HUES6 (cell line): Measurements from ENCODE around the gene UBE2G2.
A peak's percentile ranks its signal among the peaks of the same experiment; 100 is the strongest.

Experiments used
- H3K27ac ChIP-seq: 2 replicates; pipeline ENCODE4 v1.7.0; 2013; ENCODE audit warnings: low read depth, mild to moderate bottlenecking, low read length, inconsistent platforms
- H3K27me3 ChIP-seq: 2 replicates; pipeline ENCODE4 v1.6.1; 2013; ENCODE audit warnings: low read length; ENCODE audit not compliant: control insufficient read depth, insufficient read depth
- H3K36me3 ChIP-seq: 2 replicates; pipeline ENCODE4 v1.6.1; 2013; ENCODE audit warnings: low read length; ENCODE audit not compliant: control insufficient read depth, insufficient read depth
- H3K4me1 ChIP-seq: 2 replicates; pipeline ENCODE4 v1.6.1; 2013; ENCODE audit warnings: low read length; ENCODE audit not compliant: control insufficient read depth, insufficient read depth
- H3K4me3 ChIP-seq: 2 replicates; pipeline ENCODE4 v1.5.1; 2013; ENCODE audit warnings: low read depth, low read length
- H3K9ac ChIP-seq: one replicate; pipeline ENCODE4 v1.6.1; 2013; ENCODE audit warnings: mild to moderate bottlenecking, low read length
- H3K9me3 ChIP-seq: 2 replicates; pipeline ENCODE4 v1.6.1; 2013; ENCODE audit warnings: low read depth, low read length; ENCODE audit not compliant: control insufficient read depth, insufficient read depth

UBE2G2 gene, protein sequence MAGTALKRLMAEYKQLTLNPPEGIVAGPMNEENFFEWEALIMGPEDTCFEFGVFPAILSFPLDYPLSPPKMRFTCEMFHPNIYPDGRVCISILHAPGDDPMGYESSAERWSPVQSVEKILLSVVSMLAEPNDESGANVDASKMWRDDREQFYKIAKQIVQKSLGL

DNA sequence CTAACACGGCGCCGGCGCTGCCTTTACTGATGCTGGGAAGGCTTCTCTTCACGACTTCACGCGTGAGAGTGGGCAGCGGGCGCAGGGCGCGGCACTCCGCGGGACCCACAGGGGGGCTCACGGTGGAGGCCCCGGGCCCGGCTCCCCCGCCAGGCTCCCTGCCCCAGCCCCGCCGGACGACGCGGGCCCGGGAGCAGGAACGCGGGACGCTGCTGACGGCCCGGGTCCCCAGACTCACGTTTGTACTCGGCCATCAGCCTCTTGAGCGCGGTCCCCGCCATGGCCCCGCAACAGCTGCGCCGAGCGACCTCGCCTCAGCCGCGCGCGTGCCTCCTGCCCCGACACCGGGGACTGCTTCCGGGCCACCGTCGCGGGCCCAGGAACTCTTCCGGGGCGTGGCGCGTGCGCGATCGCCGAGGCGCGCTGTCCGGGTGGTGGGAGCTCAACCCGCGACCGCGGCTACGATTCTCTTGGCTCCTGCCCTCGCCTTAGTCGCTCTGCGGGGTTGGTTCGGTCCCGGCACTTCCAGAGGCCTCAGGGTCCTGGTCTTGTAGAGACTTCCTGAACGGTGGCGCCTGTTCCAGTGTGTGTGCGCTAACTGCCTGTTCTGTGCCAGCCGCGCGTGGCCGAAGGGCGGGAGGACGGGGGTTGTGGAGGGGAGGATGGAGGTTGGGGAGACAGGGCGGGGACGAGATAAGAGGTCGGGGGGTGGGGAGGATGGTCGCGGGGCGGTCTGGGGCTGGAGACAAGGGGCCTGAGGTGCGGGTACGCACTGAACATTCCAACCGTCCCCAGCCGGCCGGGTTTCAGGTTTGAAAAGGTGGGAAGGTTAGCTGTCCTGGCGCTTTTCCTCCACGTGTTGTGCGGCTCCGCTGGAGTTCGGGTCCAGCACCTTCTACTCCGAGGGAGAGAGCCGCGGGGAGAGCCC lies at the start of gene UBE2G2:
Gene UBE2G2, minus strand, starts transcription at position 353 of the 928 bp plus-strand sequence. Its CDS starts 72 bp downstream, at position 281.
- Histone ChIP-seq H3K27me3 (no peaks in the 10 kb centered on the region), H3K9ac (peak within 1 kb of the TSS; percentile 91), H3K36me3 (peaks cover 49% of the 10 kb centered on the region), H3K4me1 (peaks cover 12% of the 10 kb centered on the region), H3K27ac (peak within 1 kb of the TSS; percentile 86), H3K9me3 (no peaks in the 10 kb centered on the region; the same call in 1 of the 2 replicates), H3K4me3 (peak within 1 kb of the TSS; percentile 88)

DNA sequence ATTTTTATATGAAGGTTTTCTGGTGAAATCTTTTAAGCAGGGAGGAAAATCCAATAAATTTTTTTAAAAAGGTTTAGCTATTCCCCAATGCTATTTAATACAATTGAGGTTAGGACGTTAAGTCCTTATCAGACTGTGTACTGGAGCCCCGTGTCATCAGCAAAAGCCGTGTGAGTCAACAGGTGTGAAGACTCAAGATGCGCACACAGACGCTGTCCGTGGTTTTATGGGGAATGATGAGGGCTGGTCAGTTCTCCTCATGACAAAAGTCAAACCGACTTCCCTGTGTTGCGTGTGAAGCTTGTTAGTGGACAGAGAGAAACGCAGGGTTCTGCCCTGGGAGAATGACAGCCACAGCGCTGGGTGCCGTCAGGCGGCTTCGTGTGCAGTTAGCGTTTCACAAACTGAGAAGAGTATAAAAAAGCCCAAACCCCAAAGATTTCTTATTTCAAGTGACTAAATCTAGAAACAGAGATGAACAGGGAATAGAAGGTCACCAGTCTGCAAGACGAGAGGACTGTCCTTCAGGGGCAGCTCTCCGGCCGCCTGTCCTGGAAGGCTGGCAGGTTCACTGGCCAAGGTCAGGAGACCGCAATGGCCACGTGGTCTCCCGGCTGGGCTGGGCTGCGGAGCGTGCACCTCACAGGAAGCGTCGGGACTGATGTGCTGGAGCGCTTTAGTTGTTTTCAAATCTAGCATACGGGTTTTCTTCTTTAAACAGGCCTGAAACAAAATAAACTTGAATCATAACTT lies 49.5 kb upstream of the UBE2G2 start:
- Histone ChIP-seq H3K36me3 (peaks cover 72% of the 10 kb centered on the region), H3K4me3 (no peak overlapping the region), H3K27ac (no peak overlapping the region), H3K9ac (no peak overlapping the region), H3K4me1 (peaks cover 9% of the 10 kb centered on the region), H3K27me3 (no peaks in the 10 kb centered on the region), H3K9me3 (no peaks in the 10 kb centered on the region)

DNA sequence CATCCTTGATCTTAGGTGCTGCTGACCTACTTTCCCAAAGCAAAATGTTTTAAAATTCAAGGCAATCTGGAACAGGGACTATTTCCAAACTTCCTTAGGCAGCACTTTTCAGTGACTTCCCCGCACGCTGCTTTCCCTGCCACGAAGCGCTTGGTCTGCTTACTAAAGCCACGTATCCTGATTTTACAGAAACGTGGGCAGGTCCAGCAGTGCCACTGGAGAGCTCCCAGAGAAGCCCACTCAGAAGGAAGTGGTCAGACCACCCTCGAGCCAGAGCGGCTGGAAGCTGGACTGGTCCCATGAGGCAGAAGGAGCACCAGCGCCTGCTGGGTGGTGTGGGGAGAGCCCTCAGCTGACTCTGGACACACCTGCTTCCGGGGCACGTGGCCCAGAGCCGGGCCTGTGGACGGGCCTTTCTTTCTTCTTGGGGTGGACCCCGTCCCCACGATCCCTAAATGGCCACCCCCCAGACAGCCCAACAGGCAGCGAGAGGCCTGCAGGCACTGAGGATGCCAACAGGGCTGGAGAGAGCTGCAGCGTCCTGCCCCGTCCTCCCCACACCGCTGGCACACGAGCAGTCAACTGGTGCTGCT lies 48.7 kb upstream of the UBE2G2 start:
- Histone ChIP-seq H3K4me3 (no peak overlapping the region), H3K4me1 (peaks cover 12% of the 10 kb centered on the region), H3K36me3 (peaks cover 64% of the 10 kb centered on the region), H3K27ac (no peak overlapping the region), H3K9ac (no peak overlapping the region), H3K27me3 (no peaks in the 10 kb centered on the region), H3K9me3 (no peaks in the 10 kb centered on the region)

DNA sequence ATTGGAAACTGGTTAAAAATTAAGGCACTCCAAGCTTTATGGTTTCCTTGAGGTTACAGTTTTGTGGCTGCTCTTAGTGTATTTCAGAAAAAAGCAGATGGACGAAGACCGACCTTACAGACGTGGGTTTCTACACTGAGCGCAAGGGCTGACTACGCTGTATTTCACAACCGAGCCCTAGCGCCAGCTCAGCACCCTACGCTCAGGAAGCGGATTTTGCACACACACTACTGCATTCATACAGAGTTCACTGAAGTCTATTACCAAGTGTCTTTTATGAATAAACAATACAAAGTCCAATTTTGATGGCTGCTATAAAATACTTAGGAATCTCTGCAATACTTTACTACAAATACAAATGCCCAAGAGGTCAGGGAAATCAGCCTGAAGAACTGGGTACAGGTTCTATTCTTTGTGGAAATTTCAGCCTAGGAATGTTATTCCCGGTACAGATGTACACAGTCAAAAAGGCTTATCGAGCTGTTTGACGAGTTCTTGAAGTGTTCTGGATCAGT lies 48.1 kb upstream of the UBE2G2 start:
- no peaks in the 10 kb centered on the region for H3K9me3 ChIP-seq
- no peak overlapping the region for H3K4me3 ChIP-seq
- H3K9ac ChIP-seq = no peak overlapping the region
- H3K36me3 ChIP-seq = peaks cover 58% of the 10 kb centered on the region
- no peak overlapping the region for H3K27ac ChIP-seq
- H3K27me3 ChIP-seq = no peaks in the 10 kb centered on the region
- H3K4me1 ChIP-seq = peaks cover 13% of the 10 kb centered on the region

DNA sequence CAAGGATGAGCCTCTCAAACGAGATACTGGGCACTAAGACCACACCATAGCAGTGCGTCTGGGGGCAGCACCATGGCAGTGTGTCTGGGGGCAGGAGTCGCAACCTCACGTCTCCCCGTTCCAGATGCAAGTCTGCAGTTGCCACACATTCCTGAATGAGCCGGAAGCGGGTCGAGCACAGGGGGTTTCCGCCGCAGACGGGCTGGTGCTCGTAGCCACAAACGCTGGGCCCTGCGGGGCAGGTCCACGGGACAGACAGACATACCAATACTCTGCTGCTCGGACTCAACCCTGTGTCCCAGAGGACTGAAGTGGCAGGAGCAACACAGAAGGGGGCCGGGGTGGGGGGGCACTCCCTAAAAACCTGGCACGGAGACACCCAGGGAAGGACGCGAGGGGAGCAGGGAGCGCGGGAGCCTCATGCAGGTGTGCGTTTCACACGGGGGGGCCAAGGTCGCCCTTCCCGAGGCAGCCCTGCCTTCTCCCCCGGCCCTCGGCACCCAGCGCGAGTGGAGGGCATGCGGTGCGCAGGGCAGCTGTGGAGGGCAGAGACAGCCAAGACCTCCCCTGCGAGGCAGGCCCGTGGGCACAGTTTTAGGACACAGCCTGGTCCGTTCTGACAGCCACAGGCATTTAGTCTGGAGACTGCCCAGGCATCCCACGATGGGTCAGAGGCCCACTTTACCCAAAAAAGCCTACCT lies 47.4 kb upstream of the UBE2G2 start:
- Histone ChIP-seq H3K9me3 (no peaks in the 10 kb centered on the region), H3K9ac (no peak overlapping the region), H3K4me3 (no peak overlapping the region), H3K36me3 (peaks cover 51% of the 10 kb centered on the region), H3K27ac (no peak overlapping the region), H3K27me3 (no peaks in the 10 kb centered on the region), H3K4me1 (peaks cover 18% of the 10 kb centered on the region)

DNA sequence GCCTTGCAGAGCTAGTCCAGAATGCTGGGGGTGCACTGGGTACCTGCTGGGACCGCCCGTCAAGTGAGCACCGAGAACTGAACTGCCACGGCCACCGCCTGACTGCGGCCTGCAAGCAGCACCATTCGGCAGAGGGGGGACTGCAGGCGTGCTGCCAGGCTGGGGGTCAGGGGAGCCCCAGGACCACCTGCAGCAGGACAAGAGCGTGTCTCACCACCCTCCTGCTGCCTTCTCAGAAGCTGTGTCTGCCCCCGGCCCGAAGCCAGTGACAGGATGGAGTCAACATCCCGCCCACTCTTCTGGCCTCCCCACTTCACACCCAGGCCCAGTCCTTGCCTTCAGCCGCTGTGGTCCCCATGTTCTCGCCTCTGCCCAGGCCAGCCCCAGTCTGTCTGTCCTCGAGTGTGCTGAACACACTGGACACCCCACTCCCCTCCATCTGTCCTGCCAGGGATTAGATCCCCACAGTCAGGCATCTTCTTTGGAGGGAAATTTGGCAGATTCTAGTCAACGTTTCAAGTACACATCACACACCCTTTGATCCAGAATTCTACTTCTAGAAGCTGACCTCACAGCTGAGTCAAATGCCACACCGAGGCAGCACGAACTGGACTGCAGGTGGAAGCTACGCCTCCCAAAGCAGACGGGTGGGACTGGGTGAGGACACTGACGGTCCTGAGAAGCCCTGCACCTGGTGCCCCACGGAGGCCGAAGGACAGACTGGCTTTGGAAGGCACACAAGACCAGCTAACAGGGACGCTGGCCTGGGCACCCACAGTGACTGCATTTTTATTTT lies 45.8 kb upstream of the UBE2G2 start:
- Histone ChIP-seq H3K9ac (no peak overlapping the region), H3K36me3 (peaks cover 39% of the 10 kb centered on the region), H3K27me3 (no peaks in the 10 kb centered on the region), H3K9me3 (no peaks in the 10 kb centered on the region), H3K4me1 (peaks cover 18% of the 10 kb centered on the region), H3K27ac (no peak overlapping the region), H3K4me3 (no peak overlapping the region)

DNA sequence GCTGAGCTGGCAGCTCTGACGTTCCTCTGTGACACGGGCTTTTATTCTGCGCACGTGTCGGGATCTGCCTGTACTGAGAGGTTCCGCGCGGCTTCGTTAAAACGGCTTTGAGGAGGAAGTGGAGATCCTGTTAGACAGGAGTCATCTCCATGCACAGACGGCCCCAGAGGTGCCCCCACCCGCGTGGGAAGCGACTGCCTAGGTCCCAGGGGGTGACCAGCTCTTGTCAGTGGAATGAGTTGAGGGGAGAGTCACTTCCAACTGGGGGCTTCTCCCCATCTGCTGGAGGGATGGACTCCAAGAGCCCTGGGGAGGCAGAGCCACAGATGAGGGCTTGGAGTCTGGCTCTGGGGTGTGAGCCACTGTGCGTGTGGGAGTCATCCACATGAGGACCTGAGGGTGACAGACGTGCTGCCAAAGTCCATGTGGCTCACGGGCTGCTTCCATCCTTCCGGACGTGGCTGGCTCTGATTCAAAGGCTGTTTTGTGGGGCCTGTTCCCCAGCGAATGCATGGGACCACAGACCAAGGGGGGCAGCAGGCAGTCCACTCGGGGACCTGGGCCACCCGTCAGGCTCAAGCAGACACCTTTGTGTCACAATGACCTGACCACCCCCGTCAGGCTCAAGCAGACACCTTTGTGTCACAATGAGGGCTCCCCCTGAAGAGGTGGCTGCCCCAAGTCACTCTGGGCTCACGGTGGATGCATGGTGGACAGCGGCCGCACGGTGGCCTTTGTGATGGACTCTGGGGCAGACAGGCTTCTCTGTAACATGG lies 45.1 kb upstream of the UBE2G2 start:
- H3K36me3 ChIP-seq = peaks cover 31% of the 10 kb centered on the region
- peak overlapping the region; percentile 46; the same call in 1 of the 2 replicates for H3K4me3 ChIP-seq
- H3K27me3 ChIP-seq = no peaks in the 10 kb centered on the region
- H3K9ac ChIP-seq = no peak overlapping the region
- H3K9me3 ChIP-seq = no peaks in the 10 kb centered on the region
- H3K27ac ChIP-seq = no peak overlapping the region
- H3K4me1 ChIP-seq = peaks cover 18% of the 10 kb centered on the region

DNA sequence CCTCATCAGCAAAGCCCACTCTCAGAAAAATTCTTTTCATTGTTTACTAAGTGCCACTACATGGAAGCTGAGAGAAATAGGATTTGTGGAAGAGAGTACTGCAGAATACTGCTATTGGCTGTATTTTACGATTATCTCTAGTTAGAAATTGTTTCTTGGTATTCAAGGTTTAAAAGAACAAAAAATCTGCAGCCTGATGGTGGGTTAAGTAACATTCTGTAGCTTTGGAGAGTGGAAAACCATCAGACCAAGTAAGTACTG lies 44.5 kb upstream of the UBE2G2 start:
- Histone ChIP-seq H3K4me1 (peaks cover 18% of the 10 kb centered on the region), H3K4me3 (peak overlapping the region; percentile 46), H3K27ac (no peak overlapping the region), H3K9ac (no peak overlapping the region), H3K9me3 (no peaks in the 10 kb centered on the region), H3K27me3 (no peaks in the 10 kb centered on the region), H3K36me3 (peaks cover 26% of the 10 kb centered on the region)

DNA sequence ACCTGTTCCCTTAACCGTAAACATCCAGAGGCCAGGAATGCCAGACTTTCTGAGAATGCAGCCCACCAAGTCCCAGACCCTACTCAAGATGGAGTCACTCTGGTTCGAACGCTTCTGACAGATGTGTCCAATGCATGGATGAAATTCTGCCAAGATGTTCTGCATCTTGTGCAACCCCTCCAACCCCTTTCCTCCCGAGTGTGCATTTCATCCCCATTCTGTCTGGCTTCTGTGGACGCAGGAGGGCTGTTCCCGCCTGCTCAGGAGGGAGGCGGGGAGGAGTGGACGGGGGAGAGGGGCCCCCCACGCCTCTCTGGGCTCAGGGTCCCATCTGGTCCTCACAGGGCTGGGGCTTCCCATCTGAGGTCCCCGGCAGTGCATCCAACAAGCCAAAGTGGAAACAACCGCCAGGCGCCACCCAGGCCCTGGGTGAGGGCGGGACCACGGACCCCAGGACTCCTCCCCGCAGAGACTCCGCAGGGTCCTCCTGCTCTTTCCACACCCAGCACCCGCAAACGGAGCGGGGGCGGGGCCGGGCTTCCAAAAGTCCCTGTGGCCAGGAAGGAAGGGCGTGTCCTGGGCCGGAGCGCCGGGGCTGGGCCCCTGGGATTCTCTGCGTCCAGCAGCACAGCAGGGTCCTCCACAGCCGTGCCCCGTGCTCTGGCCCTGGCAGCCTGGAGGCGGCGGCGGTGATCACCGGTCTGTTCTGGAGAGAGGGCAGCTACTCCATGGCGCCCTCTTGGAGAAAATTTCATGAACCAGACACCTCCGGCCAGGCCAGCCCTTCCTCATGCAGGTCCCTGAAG lies 44.0 kb upstream of the UBE2G2 start:
- Histone ChIP-seq H3K36me3 (peaks cover 21% of the 10 kb centered on the region), H3K4me1 (peaks cover 18% of the 10 kb centered on the region), H3K27ac (no peak overlapping the region), H3K9ac (no peak overlapping the region), H3K9me3 (no peaks in the 10 kb centered on the region), H3K4me3 (peak overlapping the region; percentile 46), H3K27me3 (no peaks in the 10 kb centered on the region)
